HCT116 (cell line): ENCODE measurements around the gene C16orf90. TPM values are rescaled to one million over a fixed set of nuclear protein-coding genes. Genes with fewer than 3 reads are reported as not detected.

Source experiments
- ATAC-seq: fragments of 200-7000 bp; cut with Tn5 transposase; 2 replicates; pipeline ENCODE4 v1.9.1; 2020; ENCODE audit warnings: mild to moderate bottlenecking, moderate library complexity
- BruUV-seq: library from RNA; stranded (reverse); fragments of 400-500 nt; replicated peaks from 2 replicates; lab custom pipeline; 2021; lab: Mats Ljungman, UMichigan
- CTCF ChIA-PET: fragments of 300-600 bp; sonication (Branson Sonifier 250); formaldehyde crosslinking; loops from one replicate; lab custom pipeline; 2021; ENCODE audit warnings: antibody characterized with exemption; lab: Charles Lee
- POLR2A ChIA-PET: fragments of 300-600, 350-600 bp; sonication (Branson Sonifier 250); formaldehyde crosslinking; loops from one replicate; lab custom pipeline; 2021; ENCODE audit warnings: antibody characterized with exemption; lab: Charles Lee
- RAD21 ChIA-PET, 2 experiments: fragments of 300-600 bp; sonication (Branson Sonifier 250); formaldehyde crosslinking; loops; one replicate each; lab custom pipeline; 2023; ENCODE audit warnings: low total read pairs in 2 of 2; ENCODE audit not compliant: uncharacterized antibody in 2 of 2, unreplicated experiment in 2 of 2, low non-redundant PET in 1 of 2; lab: Charles Lee
- DNase-seq: peaks from one replicate; pipeline ENCODE4 v3.0.0-alpha.2; 2010; ENCODE audit warnings: low read depth, low spot score
- H2AFZ ChIP-seq: fragments of 200-600 bp; shearing (Covaris generic), sonication (generic); 2 replicates; pipeline ENCODE4 v1.6.1; 2017; ENCODE audit warnings: low read depth, mixed run types, mixed read lengths, antibody characterized with exemption, low read length; ENCODE audit not compliant: poor library complexity, severe bottlenecking
- H3K27ac ChIP-seq: 2 replicates; pipeline ENCODE4 v1.5.1; 2012; ENCODE audit warnings: low read depth, low read length
- H3K27me3 ChIP-seq: fragments of 200-600 bp; sonication (generic); 2 replicates; pipeline ENCODE4 v1.6.1; 2016; ENCODE audit warnings: mixed run types, low read length, mixed read lengths; ENCODE audit not compliant: insufficient read depth
- H3K36me3 ChIP-seq, 2 experiments: fragments of 200-500 bp in 1 of 2; fragments of 200-600 bp in 1 of 2; sonication (Bioruptor generic) in 1 of 2; sonication (generic) in 1 of 2; 2 replicates each; pipeline versions ENCODE4 v1.5.1 to v1.6.1; 2014 to 2016; ENCODE audit warnings: low read length in 2 of 2, inconsistent platforms in 1 of 2, mixed read lengths in 1 of 2, mixed run types in 1 of 2; ENCODE audit not compliant: insufficient read depth in 2 of 2, control insufficient read depth in 1 of 2
- H3K4me1 ChIP-seq, 2 experiments: fragments of 200-600 bp in 1 of 2; sonication (generic) in 1 of 2; 2 replicates each; pipeline versions ENCODE4 v1.5.1 to v1.6.1; 2012 to 2017; ENCODE audit warnings: low read length in 2 of 2, inconsistent platforms in 1 of 2, mild to moderate bottlenecking in 1 of 2, mixed read lengths in 1 of 2, mixed run types in 1 of 2, moderate library complexity in 1 of 2; ENCODE audit not compliant: insufficient read depth in 2 of 2, control insufficient read depth in 1 of 2
- H3K4me2 ChIP-seq: fragments of 200-600 bp; sonication (generic); 2 replicates; pipeline ENCODE4 v1.6.1; 2017; ENCODE audit warnings: mixed run types, low read length, mixed read lengths
- H3K4me3 ChIP-seq, 2 experiments: fragments of 200-600 bp in 1 of 2; sonication (generic) in 1 of 2; replicated peaks in 1 of 2; 2 replicates each; pipeline ENCODE4 v1.5.1; 2011 to 2016; ENCODE audit warnings: low read length in 2 of 2, control low read depth in 1 of 2, low read depth in 1 of 2, mild to moderate bottlenecking in 1 of 2, mixed read lengths in 1 of 2, mixed run types in 1 of 2
- H3K79me2 ChIP-seq: fragments of 200-600 bp; sonication (generic); 2 replicates; pipeline ENCODE4 v1.6.1; 2017; ENCODE audit warnings: mild to moderate bottlenecking, mixed run types, low read length, moderate library complexity, mixed read lengths; ENCODE audit not compliant: insufficient read depth
- H3K9ac ChIP-seq: fragments of 200-600 bp; sonication (generic); 2 replicates; pipeline ENCODE4 v1.6.1; 2016; ENCODE audit warnings: low read length, mixed read lengths
- H3K9me2 ChIP-seq: fragments of 200-600 bp; sonication (generic), shearing (Covaris generic); 2 replicates; pipeline ENCODE4 v1.6.1; 2017; ENCODE audit warnings: mixed run types, mild to moderate bottlenecking, moderate library complexity; ENCODE audit not compliant: insufficient read depth
- H3K9me3 ChIP-seq, 2 experiments: fragments of 200-500 bp in 1 of 2; fragments of 200-600 bp in 1 of 2; sonication (Bioruptor generic) in 1 of 2; sonication (generic) in 1 of 2; 2 replicates each; pipeline ENCODE4 v1.6.1; 2014 to 2017; ENCODE audit warnings: low read length in 2 of 2, mixed read lengths in 2 of 2, inconsistent platforms in 1 of 2, low read depth in 1 of 2, mild to moderate bottlenecking in 1 of 2, mixed run types in 1 of 2, moderate library complexity in 1 of 2; ENCODE audit not compliant: control insufficient read depth in 1 of 2, insufficient read depth in 1 of 2
- H4K20me1 ChIP-seq: fragments of 200-600 bp; sonication (generic), shearing (Covaris generic); 2 replicates; pipeline ENCODE4 v1.6.1; 2017; ENCODE audit warnings: mixed run types, mild to moderate bottlenecking, moderate library complexity; ENCODE audit not compliant: insufficient read depth
- ATF3 ChIP-seq: IDR thresholded peaks from 2 replicates; pipeline ENCODE4 v1.6.1; 2012
- CBX3 ChIP-seq: IDR thresholded peaks from 2 replicates; pipeline ENCODE4 v1.6.1; 2012; ENCODE audit warnings: low read depth
- FOSL1 ChIP-seq: IDR thresholded peaks from 2 replicates; pipeline ENCODE4 v1.6.1; 2012; ENCODE audit warnings: low read depth
- JUND ChIP-seq: IDR thresholded peaks from 2 replicates; pipeline ENCODE4 v1.6.1; 2012
- POLR2AphosphoS5 ChIP-seq: IDR thresholded peaks from 2 replicates; pipeline ENCODE4 v1.6.1; 2011; ENCODE audit warnings: mild to moderate bottlenecking, low read depth, low read length, moderate library complexity
- RAD21 ChIP-seq: IDR thresholded peaks from 2 replicates; pipeline ENCODE4 v1.6.1; 2012; ENCODE audit warnings: low read depth, mild to moderate bottlenecking
- REST ChIP-seq: IDR thresholded peaks from 2 replicates; pipeline ENCODE4 v1.6.1; 2012; ENCODE audit warnings: low read depth
- SRF ChIP-seq: IDR thresholded peaks from 2 replicates; pipeline ENCODE4 v1.6.1; 2012; ENCODE audit warnings: low read depth
- YY1 ChIP-seq: IDR thresholded peaks from 2 replicates; pipeline ENCODE4 v1.6.1; 2011; ENCODE audit warnings: low read length, low read depth, moderate library complexity, mild to moderate bottlenecking; ENCODE audit not compliant: insufficient replicate concordance; ENCODE audit errors: extremely low read depth
- ZBTB33 ChIP-seq: IDR thresholded peaks from 2 replicates; pipeline ENCODE4 v1.6.1; 2011; ENCODE audit warnings: mild to moderate bottlenecking, low read length, moderate library complexity; ENCODE audit not compliant: insufficient replicate concordance; ENCODE audit errors: extremely low read depth
- ZFX ChIP-seq: fragments of 450-650 bp; IDR thresholded peaks from 2 replicates; pipeline ENCODE4 v1.6.1; 2017
- intact Hi-C: fragments of 100-400 bp; cut with micrococcal nuclease; formaldehyde crosslinking; loops from 2 replicates; pipeline ENCODE4 v1.10.0; 2022
- total RNA-seq: library from RNA; stranded (reverse); gene quantifications from one replicate; pipeline ENCODE4 v1.2.1, GENCODE V29; 2021; ENCODE audit not compliant: unreplicated experiment

The C16orf90 gene
- total RNA-seq, 1 experiment from 2014 or later, result not detected

- BruUV-seq, result no TSS peak
- ChIA-PET RAD21 (no interaction called here), CTCF (no interaction called here), POLR2A (no interaction called here)
- intact Hi-C loops, result no loop called here
- no peak for TF ChIP-seq CBX3
- TF ChIP-seq ATF3, result no peak
- TF ChIP-seq YY1, result no peak
- no peak for TF ChIP-seq POLR2AphosphoS5
- TF ChIP-seq SRF, result no peak
- TF ChIP-seq ZBTB33, result no peak
- TF ChIP-seq FOSL1, result no peak
- no peak for TF ChIP-seq ZFX
- TF ChIP-seq REST, result no peak
- no peak for TF ChIP-seq RAD21
- no peak for TF ChIP-seq JUND
- Histone ChIP-seq H3K4me3 (no peak overlapping the region), H3K9ac (no peak overlapping the region), H4K20me1 (no peaks in the 10 kb centered on the region), H3K36me3 (peaks cover 13 to 28% of the 10 kb centered on the region in 2 experiments; a peak in 3 of 4 replicates), H3K4me1 (no peaks in the 10 kb centered on the region), H2AFZ (no peak overlapping the region), H3K27ac (no peak overlapping the region), H3K9me2 (no peaks in the 10 kb centered on the region), H3K4me2 (no peak overlapping the region), H3K79me2 (no peaks in the 10 kb centered on the region), H3K9me3 (no peaks in the 10 kb centered on the region), H3K27me3 (no peaks in the 10 kb centered on the region)
- DNase-seq, result no peak
- ATAC-seq, result no peak
Observed at GRCh38 chr16:3536271-3536731, 41.0 kb upstream of the C16orf90 start.
